K562 (cell line): ENCODE measurements around the gene IQCF6. TPM values are rescaled to one million over a fixed set of nuclear protein-coding genes. Genes with fewer than 3 reads are reported as not detected.
"Not testable (repeated sequence)": the region's sequence is repeated elsewhere in the genome, so short reads cannot be mapped to it uniquely, and the experiment has no call there.

ENCODE experiments used
- ATAC-seq: fragments of 200-7000 bp; cut with Tn5 transposase; 3 replicates; pipeline ENCODE4 v1.9.1; 2020; ENCODE audit warnings: moderate library complexity
- BruUV-seq: library from RNA; stranded (reverse); fragments of 400-500 nt; replicated peaks from 2 replicates; lab custom pipeline; 2021; lab: Mats Ljungman, UMichigan
- CTCF ChIA-PET: fragments of 300-600 bp; formaldehyde crosslinking; extraction: SDS; loops from one replicate; lab custom pipeline; 2021; ENCODE audit warnings: low intra/inter-chr PET ratio; lab: Yijun Ruan, JAX
- POLR2A ChIA-PET: fragments of 300-600, 350-650 bp; sonication (Branson Sonifier 250); formaldehyde crosslinking; extraction: SDS; loops from one replicate; lab custom pipeline; 2021; ENCODE audit warnings: antibody characterized with exemption, inconsistent platforms; lab: Yijun Ruan, JAX
- DNase-seq, 4 experiments: peaks; one replicate each; pipeline versions ENCODE4 v3.0.0 to v3.0.0-alpha.2; 2011 to 2018; ENCODE audit warnings: low spot score in 3 of 4, mixed read lengths in 3 of 4; ENCODE audit errors: extremely low read depth in 1 of 4
- FAIRE-seq: peaks from 2 replicates; lab custom pipeline; 2011; peaks lifted over from hg19 to GRCh38; lab: Jason Lieb, UNC
- H2AFZ ChIP-seq: 2 replicates; pipeline ENCODE4 v1.6.0; 2011; ENCODE audit warnings: low read depth, low read length, control low read depth, inconsistent platforms
- H3K27ac ChIP-seq: fragments of 200-600 bp; 3 replicates; pipeline ENCODE4 v1.8.0; 2011; ENCODE audit warnings: low read depth, mild to moderate bottlenecking, control low read depth, inconsistent platforms, low read length, moderate library complexity, mixed read lengths; ENCODE audit errors: extremely low read depth
- H3K27me3 ChIP-seq, 2 experiments: fragments of 300-600 bp in 1 of 2; 2 replicates in 1 of 2; 3 replicates in 1 of 2; pipeline versions ENCODE4 v1.6.0 to v1.8.0; 2011; ENCODE audit warnings: inconsistent platforms in 2 of 2, low read length in 2 of 2, mild to moderate bottlenecking in 1 of 2, mixed read lengths in 1 of 2, moderate library complexity in 1 of 2; ENCODE audit not compliant: control insufficient read depth in 2 of 2, insufficient read depth in 2 of 2
- H3K36me3 ChIP-seq: fragments of 300-600 bp; 3 replicates; pipeline ENCODE4 v1.8.0; 2011; ENCODE audit warnings: mild to moderate bottlenecking, low read length, inconsistent platforms; ENCODE audit not compliant: control insufficient read depth, insufficient read depth
- H3K4me1 ChIP-seq, 2 experiments: fragments of 200-600 bp in 1 of 2; replicated peaks in 1 of 2; 2 replicates in 1 of 2; 3 replicates in 1 of 2; pipeline versions ENCODE4 v1.5.1 to v1.8.0; 2011; ENCODE audit warnings: inconsistent platforms in 2 of 2, low read length in 2 of 2, mild to moderate bottlenecking in 1 of 2, mixed read lengths in 1 of 2, moderate library complexity in 1 of 2; ENCODE audit not compliant: control insufficient read depth in 2 of 2, insufficient read depth in 2 of 2
- H3K4me2 ChIP-seq: 2 replicates; pipeline ENCODE4 v1.6.1; 2011; ENCODE audit warnings: low read length, control low read depth, inconsistent platforms, mixed read lengths; ENCODE audit not compliant: insufficient read depth
- H3K4me3 ChIP-seq: fragments of 200-600 bp; sonication (generic), shearing (Covaris generic); 2 replicates; pipeline ENCODE4 v1.5.1; 2016; ENCODE audit warnings: control low read depth, inconsistent platforms
- H3K79me2 ChIP-seq: fragments of 200-600 bp; 3 replicates; pipeline ENCODE4 v1.8.0; 2011; ENCODE audit warnings: low read length, inconsistent platforms; ENCODE audit not compliant: control insufficient read depth, insufficient read depth
- H3K9ac ChIP-seq, 2 experiments: 2 replicates each; pipeline versions ENCODE4 v1.6.0 to v1.6.1; 2011; ENCODE audit warnings: low read depth in 2 of 2, low read length in 2 of 2, control low read depth in 1 of 2, inconsistent platforms in 1 of 2, mild to moderate bottlenecking in 1 of 2, mixed read lengths in 1 of 2; ENCODE audit not compliant: insufficient read depth in 1 of 2
- H3K9me1 ChIP-seq: one replicate; pipeline ENCODE4 v1.6.0; 2011; ENCODE audit warnings: inconsistent platforms, mild to moderate bottlenecking, low read length, moderate library complexity; ENCODE audit not compliant: control insufficient read depth, insufficient read depth
- H3K9me3 ChIP-seq: replicated peaks from 2 replicates; pipeline ENCODE4 v1.5.1; 2011; ENCODE audit warnings: low read depth, low read length, inconsistent platforms; ENCODE audit not compliant: control insufficient read depth, insufficient read depth
- H4K20me1 ChIP-seq: replicated peaks from 2 replicates; pipeline ENCODE4 v1.6.1; 2011; ENCODE audit warnings: low read length, inconsistent platforms, mixed read lengths; ENCODE audit not compliant: control insufficient read depth, insufficient read depth
- ATF3 ChIP-seq, 2 experiments: fragments of 450-650 bp in 1 of 2; sonication (generic) in 1 of 2; formaldehyde crosslinking in 1 of 2; IDR thresholded peaks in 1 of 2; conservative IDR thresholded peaks in 1 of 2; 2 replicates each; pipeline versions ENCODE4 v1.6.1 to v1.8.1; 2016 to 2023; ENCODE audit warnings: mild to moderate bottlenecking in 2 of 2, moderate library complexity in 2 of 2, inconsistent platforms in 1 of 2, missing genetic modification reagents in 1 of 2
- ATF4 ChIP-seq: fragments of 450-650 bp; formaldehyde crosslinking; IDR thresholded peaks from 2 replicates; pipeline ENCODE4 v1.4.0; 2022; ENCODE audit warnings: mild to moderate bottlenecking, moderate library complexity
- ATF7 ChIP-seq: fragments of 450-650 bp; IDR thresholded peaks from 2 replicates; pipeline ENCODE4 v1.7.1; 2014; ENCODE audit warnings: mild to moderate bottlenecking, moderate library complexity
- CEBPG ChIP-seq, 3 experiments: fragments of 200-800 bp in 1 of 3; sonication (Bioruptor generic) in 1 of 3; sonication (generic) in 1 of 3; formaldehyde crosslinking in 1 of 3; IDR thresholded peaks in 2 of 3; conservative IDR thresholded peaks in 1 of 3; 2 replicates each; pipeline versions ENCODE4 v1.6.1 to v1.8.0; 2016 to 2022; ENCODE audit warnings: missing compliant biosample characterization in 2 of 3, missing genetic modification characterization in 2 of 3, mild to moderate bottlenecking in 1 of 3, missing genetic modification reagents in 1 of 3
- EP400 ChIP-seq: fragments of 450-650 bp; IDR thresholded peaks from 2 replicates; pipeline ENCODE4 v1.6.1; 2017; ENCODE audit warnings: antibody characterized with exemption, mild to moderate bottlenecking, moderate library complexity
- GABPA ChIP-seq: fragments of 200-800 bp; sonication (Bioruptor generic); conservative IDR thresholded peaks from 2 replicates; pipeline ENCODE4 v1.6.1; 2016; ENCODE audit warnings: low read depth, missing genetic modification characterization, missing compliant biosample characterization
- GABPB1 ChIP-seq: sonication (generic); formaldehyde crosslinking; IDR thresholded peaks from 2 replicates; pipeline ENCODE4 v1.8.0; 2022; ENCODE audit warnings: mild to moderate bottlenecking, missing genetic modification reagents
- JUND ChIP-seq, 2 experiments: IDR thresholded peaks; 2 replicates in 1 of 2; 3 replicates in 1 of 2; pipeline ENCODE4 v1.6.1; 2011; ENCODE audit warnings: borderline replicate concordance in 2 of 2, low read depth in 2 of 2, low read length in 2 of 2, improper control_type of control experiment in 1 of 2, missing biosample characterization in 1 of 2, missing genetic modification characterization in 1 of 2, missing genetic modification reagents in 1 of 2
- NR2C2 ChIP-seq, 2 experiments: fragments of 200-800 bp in 1 of 2; sonication (Bioruptor generic) in 1 of 2; sonication (generic) in 1 of 2; formaldehyde crosslinking in 1 of 2; IDR thresholded peaks; 2 replicates each; pipeline versions ENCODE4 v1.6.1 to v1.8.0; 2016 to 2022; ENCODE audit warnings: mild to moderate bottlenecking in 1 of 2, missing compliant biosample characterization in 1 of 2, missing genetic modification characterization in 1 of 2, missing genetic modification reagents in 1 of 2
- TOE1 ChIP-seq, 2 experiments: fragments of 450-650 bp in 1 of 2; sonication (generic) in 1 of 2; formaldehyde crosslinking in 1 of 2; IDR thresholded peaks; 2 replicates each; pipeline versions ENCODE4 v1.7.1 to v1.8.0; 2016 to 2022; ENCODE audit warnings: borderline replicate concordance in 2 of 2, mild to moderate bottlenecking in 2 of 2, antibody characterized with exemption in 1 of 2, inconsistent platforms in 1 of 2, low read depth in 1 of 2, missing genetic modification reagents in 1 of 2, moderate library complexity in 1 of 2
- ZNF766 ChIP-seq: fragments of 200-800 bp; sonication (Bioruptor generic); conservative IDR thresholded peaks from 2 replicates; pipeline ENCODE4 v1.6.1; 2016; ENCODE audit warnings: missing genetic modification characterization, missing compliant biosample characterization
- WGBS: fragments of 100-300 bp; shearing (Covaris generic); methylation state at CpG from one replicate; pipeline ENCODE4 v1.1.6; 2016; ENCODE audit warnings: low coverage, mixed read lengths; ENCODE audit not compliant: insufficient coverage; ENCODE audit errors: missing lambda C conversion rate; 5-methylcytosine and 5-hydroxymethylcytosine counted together
- in situ Hi-C: fragments of 300-500 bp; cut with MboI; formaldehyde crosslinking; loops from 4 replicates; pipeline ENCODE4 v1.15.0; 2018; ENCODE audit warnings: inconsistent platforms, mixed read lengths
- intact Hi-C: fragments of 100-400 bp; cut with micrococcal nuclease; formaldehyde crosslinking; loops from 2 replicates; pipeline ENCODE4 v1.14.2; 2022
- polyA plus RNA-seq, 8 experiments: library from polyadenylated mRNA; depleted of rRNA in 4 of 8; stranded (reverse) in 5 of 8; unstranded in 3 of 8; fragments of >200 nt; fragmentation: Nextera tagmentation in 2 of 8; fragmentation: Illumina TruSeq in 1 of 8; extraction: Ambion mirVana in 2 of 8; extraction: Trizol in 1 of 8; gene quantifications; 2 replicates each; pipeline versions ENCODE4 v1.2.1 to v1.2.3, GENCODE V29; 2011 to 2014; ENCODE audit warnings: inconsistent platforms in 1 of 8, missing spikeins in 1 of 8
- total RNA-seq, 7 experiments: library from RNA; depleted of rRNA in 6 of 7; stranded (reverse); fragments of >200 nt in 6 of 7; fragmentation: Illumina TruSeq in 2 of 7; extraction: Trizol in 2 of 7; gene quantifications; 2 replicates each; pipeline versions ENCODE4 v1.2.1 to v1.2.3, GENCODE V29; 2011 to 2021; ENCODE audit warnings: low replicate concordance in 1 of 7

The IQCF6 gene
- total and polyA plus RNA-seq, 9 of the 15 experiments (the other 6 are each of a cell fraction or from before 2014, with no cell fraction given), result not detected

DNA sequence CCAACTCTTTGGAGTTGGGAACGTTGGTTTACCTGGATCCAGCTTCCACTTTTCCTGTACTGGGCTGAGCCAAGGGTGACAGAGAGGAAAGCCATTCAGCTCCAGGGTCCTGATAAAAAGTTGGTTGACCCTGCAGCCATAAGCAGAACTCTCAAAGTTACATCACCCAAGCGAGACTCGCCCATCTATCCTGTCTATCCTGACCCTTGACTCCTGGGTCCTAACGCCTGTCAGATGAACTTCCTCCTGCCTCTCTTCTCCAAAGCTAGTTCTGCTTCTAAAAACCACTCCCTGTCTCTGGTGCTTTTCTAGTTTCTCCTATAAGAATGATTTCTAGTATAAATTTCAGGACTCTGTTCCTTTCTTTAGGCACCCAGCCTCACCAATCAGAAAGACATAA, 36.1 kb downstream of the IQCF6 start:
- Histone ChIP-seq H3K9ac (0 out of 4 replicates have a peak overlapping the region, but pooled peaks of 1 of the 2 experiments have one; percentile 25), H2AFZ (peak overlapping the region; percentile 62), H3K4me3 (peak overlapping the region; percentile 26; the same call in 1 of the 2 replicates), H3K4me2 (peak overlapping the region; percentile 55)
- in situ Hi-C loops; CTCF ChIA-PET; BruUV-seq; H3K79me2 ChIP-seq; H3K9me3 ChIP-seq; intact Hi-C loops; H3K9me1 ChIP-seq; H3K27me3 ChIP-seq; H3K4me1 ChIP-seq; H4K20me1 ChIP-seq; H3K27ac ChIP-seq; POLR2A ChIA-PET; H3K36me3 ChIP-seq; TF ChIP-seq CEBPG (CRISPR knock-in tag; IDR thresholded peaks at IDR 0.05); ATF3 (CRISPR knock-in tag; conservative IDR thresholded peaks at IDR 0.05); NR2C2 (CRISPR knock-in tag; IDR thresholded peaks at IDR 0.05); JUND (tag; IDR thresholded peaks at IDR 0.05; ENCODE audit: borderline replicate concordance, low read depth, low read length); TOE1 (CRISPR knock-in tag; IDR thresholded peaks at IDR 0.05; ENCODE audit: borderline replicate concordance, low read depth): not testable (repeated sequence)
- TF ChIP-seq EP400 (peak; percentile 28; the same call in 1 of the 2 replicates), ATF4 (CRISPR knock-in tag) (peak; percentile 67; the same call in 1 of the 2 replicates), ZNF766 (CRISPR knock-in tag) (peak; percentile 44; the same call in 1 of the 2 replicates), GABPA (peak; percentile 53; the same call in 1 of the 2 replicates), CEBPG (tag; conservative IDR thresholded peaks at IDR 0.05 in 1 of 2, IDR thresholded peaks at IDR 0.05 in 1 of 2) (peak in 1 of 2 experiments; percentile 73; a peak in 2 of 4 replicates), ATF3 (IDR thresholded peaks at IDR 0.05) (peak; percentile 69; the same call in 1 of the 2 replicates), NR2C2 (tag; IDR thresholded peaks at IDR 0.05) (peak; percentile 31; the same call in 1 of the 2 replicates), JUND (IDR thresholded peaks at IDR 0.05; ENCODE audit: borderline replicate concordance, low read depth, low read length) (0 out of 2 replicates have a peak, but pooled peaks have one; percentile 3), ATF7 (peak; percentile 28; the same call in 1 of the 2 replicates), GABPB1 (peak; percentile 33; the same call in 1 of the 2 replicates), TOE1 (IDR thresholded peaks at IDR 0.05; ENCODE audit: borderline replicate concordance) (peak; percentile 60; the same call in 1 of the 2 replicates)
- FAIRE-seq, result peak; percentile 48
- peak; percentile 64; the same call in 2 of the 3 replicates for ATAC-seq
- 0% methylated on average over 4 of the region's 4 CpGs for WGBS
- peak in 1 of 4 experiments; percentile 12 for DNase-seq
